HL-60/S4 (cell line): ENCODE data around the gene NAPG.
"Not testable (repeated sequence)": the region's sequence is repeated elsewhere in the genome, so short reads cannot be mapped to it uniquely, and the experiment has no call there.

ENCODE experiments used
- in situ Hi-C: fragments of 300-500 bp; cut with MboI; formaldehyde crosslinking; loops from 2 replicates; pipeline ENCODE4 v1.14.3; 2022; ENCODE audit warnings: low sequenced_read_pairs

NAPG gene

GRCh38 chr18:10525697-10526560, at the start of gene NAPG:
Gene NAPG, plus strand, starts transcription at chr18:10526027. Its CDS starts 76 bp downstream, at chr18:10526103.
- in situ Hi-C loops = no loop called here

- in situ Hi-C loops = no loop called here
These were observed 49.5 kb upstream of the NAPG start for GRCh38 chr18:10476338-10476791.

GRCh38 chr18:10477121-10477862, 48.5 kb upstream of the NAPG start:
- in situ Hi-C loops = no loop called here

GRCh38 chr18:10477863-10478260, 48.0 kb upstream of the NAPG start:
- in situ Hi-C loops = no loop called here

GRCh38 chr18:10481831-10482230, 44.0 kb upstream of the NAPG start:
- in situ Hi-C loops = no loop called here

GRCh38 chr18:10482363-10482984, 43.4 kb upstream of the NAPG start:
- in situ Hi-C loops = no loop called here

GRCh38 chr18:10482985-10483949, 42.6 kb upstream of the NAPG start:
- in situ Hi-C loops = no loop called here

GRCh38 chr18:10485475-10485874, 40.4 kb upstream of the NAPG start:
- in situ Hi-C loops = no loop called here

- in situ Hi-C loops = no loop called here
These were observed 39.5 kb upstream of the NAPG start for GRCh38 chr18:10486362-10486761.

- in situ Hi-C loops = no loop called here
These were observed 38.7 kb upstream of the NAPG start for GRCh38 chr18:10487154-10487553.

GRCh38 chr18:10488017-10488416, 37.8 kb upstream of the NAPG start:
- in situ Hi-C loops = no loop called here

GRCh38 chr18:10490401-10491165, 35.2 kb upstream of the NAPG start:
- in situ Hi-C loops = no loop called here

- in situ Hi-C loops = no loop called here
These were observed 29.9 kb upstream of the NAPG start for GRCh38 chr18:10495936-10496335.

- in situ Hi-C loops = no loop called here
These were observed 28.5 kb upstream of the NAPG start for GRCh38 chr18:10497206-10497749.

- in situ Hi-C loops = no loop called here
These were observed 26.6 kb upstream of the NAPG start for GRCh38 chr18:10499230-10499629.

GRCh38 chr18:10500038-10500437, 25.8 kb upstream of the NAPG start:
- in situ Hi-C loops = no loop called here

GRCh38 chr18:10504723-10505122, 21.1 kb upstream of the NAPG start:
- in situ Hi-C loops = no loop called here

- in situ Hi-C loops = not testable (repeated sequence)
These were observed 19.9 kb upstream of the NAPG start for GRCh38 chr18:10505892-10506291.

GRCh38 chr18:10508591-10508990, 17.2 kb upstream of the NAPG start:
- in situ Hi-C loops = no loop called here
